T-helper 1 cell treated with Interleukin-12 subunit alpha and Interleukin-12 subunit beta and Interleukin-4 antibody, amounts not matched to agents 30 μg/mL and 1 μg/mL, for 36 hours (primary cell): ENCODE data around the gene ERI3.

ENCODE experiments used
- H3K27ac Mint-ChIP-seq: one replicate; pipeline ENCODE4 v1.8.0; 2021; ENCODE audit warnings: mild to moderate bottlenecking, mixed read lengths
- H3K27me3 Mint-ChIP-seq: one replicate; pipeline ENCODE4 v1.8.0; 2021; ENCODE audit warnings: low read depth, mixed read lengths
- H3K36me3 Mint-ChIP-seq: one replicate; pipeline ENCODE4 v1.8.0; 2021; ENCODE audit warnings: low read depth, mixed read lengths
- H3K4me1 Mint-ChIP-seq: one replicate; pipeline ENCODE4 v1.8.0; 2021; ENCODE audit warnings: low read depth, mixed read lengths
- H3K4me3 Mint-ChIP-seq: one replicate; pipeline ENCODE4 v1.8.0; 2021; ENCODE audit warnings: mild to moderate bottlenecking, moderate library complexity, mixed read lengths
- H3K9me3 Mint-ChIP-seq: one replicate; pipeline ENCODE4 v1.8.0; 2021; ENCODE audit warnings: mixed read lengths

ERI3 gene

DNA sequence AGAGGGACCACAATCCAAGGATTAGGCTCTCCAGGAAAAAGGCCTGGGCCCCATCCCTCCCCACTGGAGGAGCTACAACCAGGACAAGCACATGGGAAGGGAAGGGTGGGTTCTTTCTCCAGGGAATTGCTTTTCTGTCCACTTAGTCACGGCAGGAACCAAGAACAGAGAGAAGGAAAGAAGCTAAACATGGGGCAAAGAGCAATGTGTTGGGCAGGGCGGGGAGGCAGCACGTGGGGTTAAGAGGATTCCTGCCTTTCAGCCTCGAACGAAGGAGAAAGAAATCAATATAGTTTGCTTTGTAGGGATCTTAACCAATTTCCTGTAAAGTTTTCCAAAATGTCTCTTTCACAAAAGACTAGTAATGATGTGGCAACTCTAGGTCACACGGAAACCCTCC is 21.7 kb downstream of the ERI3 start:
- H3K4me1 Mint-ChIP-seq = no peaks in the 10 kb centered on the region
- H3K27me3 Mint-ChIP-seq = no peaks in the 10 kb centered on the region
- peaks cover 1% of the 10 kb centered on the region for H3K9me3 Mint-ChIP-seq
- no peak overlapping the region for H3K27ac Mint-ChIP-seq
- peaks cover 22% of the 10 kb centered on the region for H3K36me3 Mint-ChIP-seq
- no peak overlapping the region for H3K4me3 Mint-ChIP-seq

DNA sequence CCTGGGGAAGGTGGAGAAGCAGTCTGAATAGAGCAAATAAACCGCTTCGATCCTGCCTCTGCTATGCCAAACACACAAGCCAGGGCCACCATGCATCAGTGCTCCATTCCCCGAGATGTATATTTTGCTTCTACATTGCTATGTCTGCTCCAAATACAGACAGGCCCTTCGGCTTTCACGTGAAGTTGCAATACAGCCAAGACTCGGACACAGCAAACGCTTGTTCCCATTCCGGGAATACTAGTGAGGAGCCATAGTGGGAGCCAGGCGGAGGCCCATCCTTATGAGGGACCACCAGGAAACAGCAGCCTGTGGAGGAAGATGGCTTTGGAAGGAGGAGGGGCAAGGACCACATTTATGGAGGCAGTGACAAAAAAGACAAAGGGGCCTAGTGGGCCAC is 22.6 kb downstream of the ERI3 start:
- Mint-ChIP-seq H3K27me3 (no peaks in the 10 kb centered on the region), H3K9me3 (no peaks in the 10 kb centered on the region), H3K4me3 (no peak overlapping the region), H3K27ac (no peak overlapping the region), H3K4me1 (no peaks in the 10 kb centered on the region), H3K36me3 (peaks cover 14% of the 10 kb centered on the region)

DNA sequence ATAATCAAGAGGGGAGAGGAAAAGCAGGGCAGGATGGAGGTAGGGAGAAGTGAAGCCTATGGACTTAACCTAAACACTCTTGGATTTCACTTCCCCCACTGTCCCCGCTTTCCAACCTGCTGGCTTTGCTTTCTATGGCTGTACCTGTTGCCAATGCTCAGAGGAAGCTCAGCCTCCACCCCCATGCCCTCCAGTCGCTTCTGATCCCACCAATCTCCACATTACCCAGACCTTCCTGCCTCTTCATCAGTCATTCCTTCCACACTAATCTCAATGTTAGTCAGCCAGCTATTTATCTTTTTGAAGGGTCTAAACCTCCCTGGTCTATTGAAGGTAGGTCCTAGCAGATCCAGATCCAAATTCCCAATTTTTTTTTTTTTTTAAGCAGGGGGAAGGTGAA is 24.1 kb downstream of the ERI3 start:
- H3K9me3 Mint-ChIP-seq = no peaks in the 10 kb centered on the region
- no peaks in the 10 kb centered on the region for H3K27me3 Mint-ChIP-seq
- peaks cover 2% of the 10 kb centered on the region for H3K4me1 Mint-ChIP-seq

DNA sequence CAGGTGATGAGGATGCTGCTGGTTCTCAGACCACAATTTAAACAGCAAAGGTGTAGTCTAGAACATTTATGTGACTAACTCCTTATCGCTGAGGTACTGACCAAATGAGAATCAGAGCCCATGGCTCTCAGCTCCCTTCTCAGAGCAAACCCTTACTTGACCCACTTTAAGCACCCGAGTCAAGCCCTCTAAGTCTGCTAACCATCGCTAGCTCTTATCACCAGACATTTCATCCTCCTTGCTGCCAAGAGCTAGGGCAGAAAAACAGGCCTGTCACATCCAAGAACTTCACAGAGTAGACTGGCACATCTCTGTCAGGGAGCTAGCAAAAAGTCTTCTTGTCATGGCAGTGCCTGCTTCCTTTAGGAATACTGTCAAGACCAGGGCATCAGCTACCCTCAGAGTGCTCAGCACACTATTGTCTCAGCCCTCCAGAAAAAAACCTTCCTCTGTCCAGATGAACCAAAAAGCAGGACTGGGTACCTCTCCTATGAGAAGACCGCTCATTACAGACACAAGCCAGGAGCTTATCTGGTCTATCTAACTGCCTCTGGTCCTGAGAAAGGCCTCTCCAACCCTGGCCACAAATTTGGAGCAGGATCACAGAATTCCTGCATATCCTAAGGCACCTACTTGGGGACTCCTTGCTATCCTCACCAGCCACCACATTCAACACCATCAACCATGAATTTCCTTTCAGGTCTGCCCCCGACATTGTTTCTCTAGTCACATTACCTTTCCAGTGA is 26.2 kb downstream of the ERI3 start:
- Mint-ChIP-seq H3K4me3 (no peak overlapping the region), H3K4me1 (peaks cover 2% of the 10 kb centered on the region), H3K36me3 (no peaks in the 10 kb centered on the region), H3K27ac (no peak overlapping the region), H3K9me3 (no peaks in the 10 kb centered on the region), H3K27me3 (no peaks in the 10 kb centered on the region)

More for the DNA sequence above, 24.1 kb downstream of the ERI3 start:
- Mint-ChIP-seq H3K4me3 (no peak overlapping the region), H3K27ac (no peak overlapping the region), H3K36me3 (peaks cover 5% of the 10 kb centered on the region)

DNA sequence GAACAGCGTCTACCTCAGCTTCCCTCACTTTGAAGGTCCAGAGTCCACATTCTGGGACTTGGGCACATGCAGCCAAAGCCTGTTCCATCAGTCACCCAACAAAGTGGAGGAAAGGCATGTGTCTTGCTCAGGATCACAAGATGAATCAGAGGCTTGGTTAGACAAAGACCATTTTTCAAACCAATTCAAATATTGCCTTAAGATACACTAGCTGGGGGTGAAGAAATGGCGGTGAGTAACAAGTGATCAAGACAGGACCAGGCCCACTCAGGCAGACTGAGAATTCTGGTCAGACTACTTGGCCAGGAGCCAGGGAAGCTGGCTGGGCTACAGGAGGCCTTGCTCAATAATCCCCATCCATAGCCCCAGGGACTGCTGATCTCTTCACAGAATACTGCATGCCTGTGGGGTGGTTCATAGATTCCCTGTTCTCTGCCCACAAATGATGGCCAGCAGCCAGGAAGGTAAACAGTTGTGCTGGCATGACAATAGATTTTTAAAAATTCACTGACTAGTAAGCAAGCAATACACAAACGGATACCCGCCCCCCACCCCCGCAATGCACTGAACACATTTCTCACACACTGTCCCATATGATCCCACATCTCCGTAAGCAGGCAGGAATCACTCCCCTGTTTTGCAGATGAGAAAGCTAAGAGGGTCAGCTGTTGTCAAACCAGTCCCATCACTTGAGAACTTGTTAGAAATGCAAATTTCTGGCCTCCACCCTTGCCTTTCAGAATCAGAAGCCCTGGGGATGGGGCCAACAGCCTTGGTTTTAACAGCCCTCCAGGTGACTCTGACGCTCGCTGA is 27.2 kb downstream of the ERI3 start:
- H3K27ac Mint-ChIP-seq = no peak overlapping the region
- H3K36me3 Mint-ChIP-seq = no peaks in the 10 kb centered on the region
- H3K9me3 Mint-ChIP-seq = no peaks in the 10 kb centered on the region
- no peaks in the 10 kb centered on the region for H3K27me3 Mint-ChIP-seq
- H3K4me3 Mint-ChIP-seq = no peak overlapping the region
- peaks cover 2% of the 10 kb centered on the region for H3K4me1 Mint-ChIP-seq

DNA sequence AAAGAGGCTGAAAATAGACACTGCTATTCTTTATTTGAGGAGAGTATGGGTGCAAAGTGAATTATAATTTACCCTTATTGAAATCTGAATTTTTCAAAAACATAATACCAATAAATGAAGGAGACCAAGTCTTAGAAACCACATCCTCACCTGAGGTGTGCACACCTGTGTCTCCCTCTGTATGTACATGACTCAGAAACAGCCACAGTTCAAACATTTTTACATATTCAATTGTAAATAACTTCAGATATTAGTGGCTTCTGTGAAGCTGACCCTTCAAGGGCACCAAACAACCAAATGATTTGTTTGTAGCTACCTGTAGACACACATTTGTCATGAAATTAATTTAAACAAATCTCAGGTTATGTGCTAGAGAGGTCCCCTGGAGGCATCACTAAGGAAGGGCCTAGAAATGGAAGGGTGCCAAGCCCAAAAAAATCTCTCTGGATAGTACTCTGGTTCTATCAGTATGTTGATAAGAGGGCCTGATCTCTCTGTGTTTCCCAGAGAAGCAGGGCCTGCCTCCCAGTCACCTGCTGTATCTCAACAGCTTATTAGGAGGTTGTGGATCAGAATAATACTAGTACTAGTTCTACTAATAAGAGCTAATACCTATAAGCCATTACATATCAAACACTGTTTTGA is 28.1 kb downstream of the ERI3 start:
- Mint-ChIP-seq H3K36me3 (no peaks in the 10 kb centered on the region), H3K4me3 (no peak overlapping the region), H3K27ac (no peak overlapping the region), H3K9me3 (no peaks in the 10 kb centered on the region), H3K4me1 (peaks cover 2% of the 10 kb centered on the region), H3K27me3 (no peaks in the 10 kb centered on the region)

DNA sequence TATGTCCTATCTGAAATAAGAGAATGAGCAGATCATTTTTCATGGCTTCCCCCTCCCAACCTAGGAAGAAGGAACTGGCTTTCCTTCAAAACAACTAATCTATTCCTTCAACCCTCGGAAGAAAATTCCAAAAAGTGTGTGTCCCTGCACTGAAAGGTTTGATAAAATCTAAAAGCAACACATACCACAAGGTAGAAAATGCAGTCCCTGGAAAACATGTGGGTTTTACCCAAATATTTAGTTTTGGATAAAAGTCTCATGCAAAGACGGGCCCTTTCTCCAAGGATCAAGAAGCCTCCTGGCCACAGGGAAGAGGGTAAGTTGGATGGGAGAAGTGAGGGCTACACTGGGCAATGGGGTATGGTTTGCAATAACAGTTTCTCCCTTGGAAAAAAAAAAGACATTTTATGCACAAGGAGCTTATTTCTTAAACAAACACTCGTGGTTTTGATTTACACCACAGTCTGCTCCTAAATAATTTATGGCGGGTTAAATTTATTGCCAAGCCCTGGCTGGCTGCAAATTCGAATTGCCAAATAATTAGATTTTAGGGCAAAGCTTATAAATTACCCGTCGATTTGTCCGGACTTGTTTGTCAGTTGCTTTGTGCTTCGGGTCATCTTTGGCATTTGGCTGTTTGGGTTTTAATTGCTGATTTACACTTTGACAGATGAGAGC is 28.9 kb downstream of the ERI3 start:
- no peaks in the 10 kb centered on the region for H3K36me3 Mint-ChIP-seq
- H3K4me3 Mint-ChIP-seq = no peak overlapping the region
- no peak overlapping the region for H3K27ac Mint-ChIP-seq
- no peaks in the 10 kb centered on the region for H3K9me3 Mint-ChIP-seq
- no peaks in the 10 kb centered on the region for H3K27me3 Mint-ChIP-seq
- peaks cover 2% of the 10 kb centered on the region for H3K4me1 Mint-ChIP-seq

DNA sequence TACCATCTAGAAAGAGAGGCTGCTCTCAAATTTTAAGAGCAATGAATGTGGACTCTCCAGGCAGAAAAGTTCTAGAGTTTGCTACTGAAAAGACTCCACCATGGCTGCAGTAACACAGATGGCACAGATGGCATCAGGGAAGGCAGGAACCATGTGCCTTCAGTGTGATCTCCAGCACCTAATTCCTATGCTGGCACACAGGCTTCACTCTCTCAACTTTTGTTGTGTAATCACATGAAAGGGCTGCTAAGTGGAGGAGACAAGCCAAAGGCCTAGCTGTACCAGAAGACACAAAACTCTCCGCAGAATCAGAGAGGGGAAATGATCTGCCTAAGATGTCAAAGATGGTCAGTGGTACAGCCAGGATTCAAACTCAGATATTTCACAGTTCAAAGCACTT is 31.1 kb downstream of the ERI3 start:
- no peak overlapping the region for H3K27ac Mint-ChIP-seq
- H3K27me3 Mint-ChIP-seq = no peaks in the 10 kb centered on the region
- H3K9me3 Mint-ChIP-seq = no peaks in the 10 kb centered on the region
- no peak overlapping the region for H3K4me3 Mint-ChIP-seq
- H3K36me3 Mint-ChIP-seq = peaks cover 3% of the 10 kb centered on the region
- H3K4me1 Mint-ChIP-seq = peaks cover 3% of the 10 kb centered on the region

DNA sequence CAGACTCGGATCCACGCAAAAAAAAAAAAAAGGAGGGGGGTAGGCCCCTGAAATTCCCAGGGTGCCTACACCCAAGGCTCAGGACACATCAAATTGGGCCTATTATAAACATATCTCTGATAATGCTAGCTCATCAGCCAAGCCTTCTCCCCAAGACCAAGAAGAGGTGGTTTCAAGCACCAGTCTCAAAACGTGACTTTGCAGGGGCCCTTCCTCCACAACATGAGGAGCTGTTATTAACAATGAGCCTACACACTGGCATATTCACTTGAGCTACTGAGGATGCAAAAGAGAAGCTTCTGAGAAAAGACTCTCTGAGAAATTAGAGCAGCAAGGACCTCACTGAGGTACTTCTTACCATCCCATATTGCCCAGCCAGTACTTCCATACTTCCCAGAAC is 32.7 kb downstream of the ERI3 start:
- Mint-ChIP-seq H3K27me3 (no peaks in the 10 kb centered on the region), H3K4me3 (no peak overlapping the region), H3K36me3 (peaks cover 10% of the 10 kb centered on the region), H3K27ac (no peak overlapping the region), H3K4me1 (peaks cover 10% of the 10 kb centered on the region), H3K9me3 (no peaks in the 10 kb centered on the region)

DNA sequence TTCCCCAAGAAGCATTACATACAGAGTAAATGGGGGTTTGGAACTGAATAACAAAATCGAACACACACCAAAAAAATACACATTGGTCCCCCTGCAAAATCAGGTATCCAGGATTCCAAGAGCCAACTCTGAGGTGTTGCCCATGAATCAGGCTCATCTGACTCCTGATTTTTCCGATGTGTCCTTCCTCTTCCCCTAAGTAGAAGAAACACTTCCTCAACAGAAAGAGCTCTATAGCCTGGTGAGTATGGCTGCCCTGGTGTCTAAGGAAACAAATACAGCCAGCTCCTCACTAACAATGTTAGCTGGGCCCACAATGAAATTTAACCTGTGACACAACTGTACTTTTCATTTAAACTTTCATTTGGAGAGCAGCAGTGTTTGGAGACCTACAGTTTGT is 33.6 kb downstream of the ERI3 start:
- Mint-ChIP-seq H3K27ac (no peak overlapping the region), H3K36me3 (peaks cover 10% of the 10 kb centered on the region), H3K9me3 (no peaks in the 10 kb centered on the region), H3K4me3 (no peak overlapping the region), H3K4me1 (peaks cover 13% of the 10 kb centered on the region), H3K27me3 (no peaks in the 10 kb centered on the region)

DNA sequence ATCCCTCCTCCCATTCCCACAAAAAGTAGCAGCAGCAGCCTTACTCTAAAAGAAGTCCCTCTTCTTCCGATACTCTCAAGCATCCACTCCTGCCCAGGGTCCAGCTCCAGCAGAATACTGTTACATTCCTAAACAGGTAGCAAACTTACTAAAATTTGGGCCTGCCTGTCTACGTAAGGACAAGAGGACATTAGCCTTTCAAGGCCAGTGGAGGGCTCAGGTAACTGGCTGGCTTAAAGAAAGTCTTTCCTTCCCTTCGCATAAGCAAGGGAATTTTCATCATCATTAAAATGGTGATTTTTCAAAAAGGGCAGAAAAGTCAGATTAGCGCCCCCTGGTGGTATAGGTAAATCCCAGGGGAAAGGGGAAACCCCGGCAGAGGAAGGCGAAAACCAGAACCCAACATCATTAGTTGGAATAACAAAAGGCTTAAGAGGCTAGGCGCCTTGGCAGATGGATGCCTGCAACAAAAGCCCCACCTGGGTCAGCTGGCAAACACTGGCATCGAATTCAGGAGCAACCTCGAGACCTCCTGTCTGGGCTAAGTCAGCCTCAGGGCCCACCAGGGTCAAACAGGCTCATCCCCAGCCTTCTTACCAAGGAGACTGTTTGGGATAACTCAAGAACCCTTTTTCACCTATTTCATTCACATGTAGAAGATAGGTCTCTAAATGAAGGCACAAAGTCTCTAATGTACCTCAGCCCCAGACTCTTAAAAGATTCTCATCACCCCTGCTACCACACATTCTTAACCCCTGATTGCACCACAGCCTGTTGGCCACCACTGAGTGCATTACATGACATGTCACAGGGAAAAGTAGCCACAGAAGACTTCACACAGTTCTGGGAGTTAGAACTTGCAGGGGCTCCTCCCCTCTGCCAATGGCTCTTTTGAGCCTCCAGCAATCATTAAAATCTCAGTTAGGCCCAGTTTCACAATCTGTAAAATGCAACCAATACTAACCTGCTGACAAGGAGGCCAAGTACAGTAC is 36.7 kb downstream of the ERI3 start:
- Mint-ChIP-seq H3K27me3 (no peaks in the 10 kb centered on the region), H3K4me3 (no peak overlapping the region), H3K27ac (no peak overlapping the region), H3K4me1 (peaks cover 23% of the 10 kb centered on the region), H3K36me3 (peaks cover 10% of the 10 kb centered on the region), H3K9me3 (no peaks in the 10 kb centered on the region)

DNA sequence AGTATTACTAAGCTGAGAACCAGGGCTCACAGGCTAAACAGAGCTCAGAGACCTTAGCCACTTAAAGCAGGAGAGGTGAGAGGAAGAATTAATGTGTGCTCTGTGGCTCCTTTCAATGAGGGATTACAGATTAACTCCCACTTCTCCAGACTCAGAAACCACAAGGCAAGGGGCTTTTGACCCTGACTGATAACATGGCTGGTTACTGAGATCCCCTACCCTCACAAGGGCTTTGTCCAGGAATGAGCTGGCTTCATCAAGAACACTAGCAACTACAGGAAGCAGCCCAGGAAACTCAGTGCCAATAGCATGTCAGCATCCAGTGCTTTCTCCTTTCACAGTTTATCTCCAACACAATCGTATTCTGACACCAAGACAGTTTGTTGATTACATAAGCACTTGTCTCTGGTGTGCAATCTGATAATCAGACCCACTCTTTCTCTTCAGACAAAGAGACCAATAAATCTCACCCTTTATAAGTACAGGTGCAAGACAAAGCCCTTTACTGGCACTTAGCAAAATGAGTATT is 38.8 kb downstream of the ERI3 start:
- no peaks in the 10 kb centered on the region for H3K27me3 Mint-ChIP-seq
- peaks cover 24% of the 10 kb centered on the region for H3K4me1 Mint-ChIP-seq
- H3K27ac Mint-ChIP-seq = no peak overlapping the region
- H3K36me3 Mint-ChIP-seq = peaks cover 10% of the 10 kb centered on the region
- H3K9me3 Mint-ChIP-seq = no peaks in the 10 kb centered on the region
- no peak overlapping the region for H3K4me3 Mint-ChIP-seq

DNA sequence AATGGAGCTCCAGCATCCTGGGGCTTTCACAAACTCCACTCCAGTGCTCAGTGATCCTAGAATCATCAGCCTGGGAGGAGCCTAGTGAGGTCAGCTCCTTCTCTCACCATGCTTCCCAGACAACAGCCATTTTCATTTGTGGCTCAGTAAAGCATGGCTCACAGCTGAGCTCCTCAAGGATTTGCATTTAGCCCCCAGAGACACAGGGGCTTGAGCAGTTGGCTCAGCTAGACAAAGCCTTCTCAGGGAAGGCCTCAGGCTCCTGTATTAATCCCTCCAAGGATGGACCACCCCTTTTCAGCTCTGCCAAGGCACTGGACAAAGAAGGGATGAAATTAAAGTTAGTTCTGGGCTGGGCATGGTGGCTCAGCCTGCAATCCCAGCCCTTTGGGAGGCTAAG is 39.5 kb downstream of the ERI3 start:
- Mint-ChIP-seq H3K4me3 (no peak overlapping the region), H3K9me3 (no peaks in the 10 kb centered on the region), H3K36me3 (peaks cover 10% of the 10 kb centered on the region), H3K27me3 (no peaks in the 10 kb centered on the region), H3K4me1 (peaks cover 27% of the 10 kb centered on the region), H3K27ac (no peak overlapping the region)
